ENCODE data around the gene SCMH1.

- no peak for TF ChIP-seq GATA2 (IDR thresholded peaks at IDR 0.05; ENCODE audit: low read depth, low read length)
- no peak for TF ChIP-seq GATA3 (IDR thresholded peaks at IDR 0.05; ENCODE audit: low read depth, low read length)
Measured at GRCh38 chr1:40998668-40999067, 243.4 kb downstream of the SCMH1 start.

Measured in SH-SY5Y (cell line).